ENCODE measurements around the gene LRP3. TPM values are rescaled to one million over a fixed set of nuclear protein-coding genes. Genes with fewer than 3 reads are reported as not detected.
A peak's percentile ranks its signal among the peaks of the same experiment; 100 is the strongest.

The LRP3 gene
- total and polyA plus RNA-seq, 2 of the 13 experiments (the other 11 are each of a cell fraction or from before 2014, with no cell fraction given): 17.6 to 51.6 TPM

GRCh38 chr19:33249740-33250366, 55.7 kb downstream of the LRP3 start:
- H3K4me2 ChIP-seq (ENCODE audit: low read depth, low read length): peak overlapping the region; percentile 79
- FAIRE-seq: peak; percentile 99
- peak overlapping the region in 2 of 3 experiments; percentile 27 to 69; a peak in 4 of 6 replicates for H3K4me3 ChIP-seq (replicated peaks in 1 of 3; ENCODE audit: insufficient read depth in 1 of 3, low read depth in 2 of 3, low read length in 3 of 3)
- peaks cover 7% of the 10 kb centered on the region; the same call in 1 of the 2 replicates for H3K9me3 ChIP-seq (ENCODE audit: low read length)
- peaks cover 6 to 12% of the 10 kb centered on the region in 2 experiments; a peak in 4 of 5 replicates for H3K27me3 ChIP-seq (ENCODE audit: control insufficient read depth in 1 of 2, insufficient read depth in 2 of 2, low read length in 2 of 2)
- peaks cover 70% of the 10 kb centered on the region for H3K4me1 ChIP-seq (ENCODE audit: insufficient read depth, low read length)
- no peaks in the 10 kb centered on the region for H3K36me3 ChIP-seq (replicated peaks in 1 of 2; ENCODE audit: control insufficient read depth in 1 of 2, insufficient read depth in 2 of 2, low read length in 2 of 2)
- ATAC-seq: no peak
- H3K9ac ChIP-seq (ENCODE audit: insufficient read depth, low read depth, low read length): peak overlapping the region; percentile 41
- no TSS peak for BruUV-seq (replicated peaks)
- in situ Hi-C loops (cut with HindIII; ENCODE audit: extremely low pct_ligation_motif_present, low pct_unique_long_range_greater_than_20kb): no loop called here
- peak overlapping the region; percentile 83 for H3K27ac ChIP-seq (ENCODE audit: extremely low read length, insufficient read depth, low read length)
- ChIA-PET CTCF (ENCODE audit: low intra/inter-chr PET ratio, low total read pairs) (no interaction called here), POLR2A (interaction anchor here (0.6 to 4.1 kb wide), 17 partner anchors 9 to 1110 kb away, joined by 3 to 51 read pairs (median 6); partner anchors contain the start of genes CEBPA and CEBPG)
- H2AFZ ChIP-seq (ENCODE audit: low read length): no peak overlapping the region
- 33% methylated on average over 3 of the region's 3 CpGs for WGBS (ENCODE audit: low lambda C conversion rate)
- no peaks in the 10 kb centered on the region for H4K20me1 ChIP-seq (ENCODE audit: insufficient read depth, low read length)
- intact Hi-C loops (cut with micrococcal nuclease; ENCODE audit: unreplicated experiment): loop anchor here (2.0 kb wide), 1 partner anchor 45 kb away; no protein-coding TSS in a partner anchor
- no peak for DNase-seq (ENCODE audit: low spot score)
- no peaks in the 10 kb centered on the region for H3K79me2 ChIP-seq (ENCODE audit: insufficient read depth, low read length)
- TF ChIP-seq, protein P1, sequence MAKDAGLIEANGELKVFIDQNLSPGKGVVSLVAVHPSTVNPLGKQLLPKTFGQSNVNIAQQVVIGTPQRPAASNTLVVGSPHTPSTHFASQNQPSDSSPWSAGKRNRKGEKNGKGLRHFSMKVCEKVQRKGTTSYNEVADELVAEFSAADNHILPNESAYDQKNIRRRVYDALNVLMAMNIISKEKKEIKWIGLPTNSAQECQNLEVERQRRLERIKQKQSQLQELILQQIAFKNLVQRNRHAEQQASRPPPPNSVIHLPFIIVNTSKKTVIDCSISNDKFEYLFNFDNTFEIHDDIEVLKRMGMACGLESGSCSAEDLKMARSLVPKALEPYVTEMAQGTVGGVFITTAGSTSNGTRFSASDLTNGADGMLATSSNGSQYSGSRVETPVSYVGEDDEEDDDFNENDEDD (CRISPR knock-in tag; IDR thresholded peaks at IDR 0.05; ENCODE audit: borderline replicate concordance): no peak
- TF ChIP-seq NFIB (CRISPR knock-in tag; IDR thresholded peaks at IDR 0.05; ENCODE audit: borderline replicate concordance) (no peak), KDM4B (CRISPR knock-in tag; IDR thresholded peaks at IDR 0.05) (no peak), ZNF274 (CRISPR knock-in tag; IDR thresholded peaks at IDR 0.05) (no peak), THAP8 (CRISPR knock-in tag; IDR thresholded peaks at IDR 0.05; ENCODE audit: borderline replicate concordance) (0 out of 2 replicates have a peak, but pooled peaks have one; percentile 8), SP1 (IDR thresholded peaks at IDR 0.05) (no peak), SP1 (CRISPR knock-in tag; IDR thresholded peaks at IDR 0.05) (no peak), ZZZ3 (CRISPR knock-in tag; IDR thresholded peaks at IDR 0.05; ENCODE audit: borderline replicate concordance) (no peak), ZNF777 (CRISPR knock-in tag; IDR thresholded peaks at IDR 0.05) (no peak), ZNF143 (CRISPR knock-in tag; IDR thresholded peaks at IDR 0.05) (no peak), SMYD3 (CRISPR knock-in tag; IDR thresholded peaks at IDR 0.05) (no peak), ZSCAN29 (CRISPR knock-in tag; conservative IDR thresholded peaks at IDR 0.05) (no peak), ZNF230 (CRISPR knock-in tag; IDR thresholded peaks at IDR 0.05) (no peak), ZNF501 (CRISPR knock-in tag; IDR thresholded peaks at IDR 0.05) (no peak), CHD4 (IDR thresholded peaks at IDR 0.05; ENCODE audit: borderline replicate concordance, low read length) (peak; percentile 31; the same call in 1 of the 2 replicates), ZNF883 (CRISPR knock-in tag; IDR thresholded peaks at IDR 0.05; ENCODE audit: not compliant biosample characterization) (no peak), SP2 (CRISPR knock-in tag; IDR thresholded peaks at IDR 0.05) (peak; percentile 7; the same call in 1 of the 2 replicates), GATAD2A (CRISPR knock-in tag; IDR thresholded peaks at IDR 0.05) (no peak), ZNF33A (CRISPR knock-in tag; IDR thresholded peaks at IDR 0.05; ENCODE audit: borderline replicate concordance) (no peak), MXD3 (CRISPR knock-in tag; IDR thresholded peaks at IDR 0.05) (no peak)
- TF ChIP-seq, protein P2, sequence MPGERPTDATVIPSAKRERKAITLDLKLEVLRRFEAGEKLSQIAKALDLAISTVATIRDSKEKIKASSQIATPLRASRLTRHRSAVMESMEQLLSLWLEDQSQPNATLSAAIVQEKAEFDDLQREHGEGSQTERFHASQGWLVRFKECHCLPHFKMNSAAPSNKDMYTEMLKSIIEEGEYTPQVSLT (CRISPR knock-in tag; IDR thresholded peaks at IDR 0.05; ENCODE audit: borderline replicate concordance, low read depth): no peak
- TF ChIP-seq, protein P3, sequence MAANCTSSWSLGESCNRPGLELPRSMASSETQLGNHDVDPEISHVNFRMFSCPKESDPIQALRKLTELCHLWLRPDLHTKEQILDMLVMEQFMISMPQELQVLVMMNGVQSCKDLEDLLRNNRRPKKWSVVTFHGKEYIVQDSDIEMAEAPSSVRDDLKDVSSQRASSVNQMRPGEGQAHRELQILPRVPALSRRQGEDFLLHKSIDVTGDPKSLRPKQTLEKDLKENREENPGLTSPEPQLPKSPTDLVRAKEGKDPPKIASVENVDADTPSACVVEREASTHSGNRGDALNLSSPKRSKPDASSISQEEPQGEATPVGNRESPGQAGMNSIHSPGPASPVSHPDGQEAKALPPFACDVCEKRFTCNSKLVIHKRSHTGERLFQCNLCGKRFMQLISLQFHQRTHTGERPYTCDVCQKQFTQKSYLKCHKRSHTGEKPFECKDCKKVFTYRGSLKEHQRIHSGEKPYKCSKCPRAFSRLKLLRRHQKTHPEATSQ (CRISPR knock-in tag; IDR thresholded peaks at IDR 0.05; ENCODE audit: borderline replicate concordance): no peak
